GM21737 (cell line): Measurements from ENCODE around the gene NFAT5.
A peak's percentile ranks its signal among the peaks of the same experiment; 100 is the strongest.
"Not testable (repeated sequence)": the region's sequence is repeated elsewhere in the genome, so short reads cannot be mapped to it uniquely, and the experiment has no call there.

Source experiments
- ATAC-seq: cut with Tn5 transposase; IDR thresholded peaks from one replicate; pipeline ENCODE4 v1.9.1; 2021; ENCODE audit warnings: mild to moderate bottlenecking, moderate library complexity; ENCODE audit not compliant: unreplicated experiment

The NFAT5 gene

GRCh38 chr16:69565671-69566239 lies at the start of gene NFAT5:
NFAT5 (plus strand) TSS chr16:69565966; CDS start chr16:69566302, 336 bp downstream.
- ATAC-seq = peak; percentile 55

- not testable (repeated sequence) for ATAC-seq
These were observed 47.9 kb upstream of the NFAT5 start for GRCh38 chr16:69517914-69518313.

GRCh38 chr16:69520413-69520799 lies 45.4 kb upstream of the NFAT5 start:
- no peak for ATAC-seq

- peak; percentile 76 for ATAC-seq
These were observed 44.8 kb upstream of the NFAT5 start for GRCh38 chr16:69520800-69521602.

GRCh38 chr16:69522041-69522578 lies 43.7 kb upstream of the NFAT5 start:
- ATAC-seq = no peak

- no peak for ATAC-seq
These were observed 42.9 kb upstream of the NFAT5 start for GRCh38 chr16:69522732-69523404.

GRCh38 chr16:69523566-69524305 lies 42.0 kb upstream of the NFAT5 start:
- ATAC-seq = no peak

GRCh38 chr16:69526831-69527655 lies 38.7 kb upstream of the NFAT5 start:
- ATAC-seq = no peak

- ATAC-seq = no peak
These were observed 33.8 kb upstream of the NFAT5 start for GRCh38 chr16:69531988-69532387.

GRCh38 chr16:69532641-69533455 lies 32.9 kb upstream of the NFAT5 start:
- no peak for ATAC-seq

- ATAC-seq = no peak
These were observed 31.0 kb upstream of the NFAT5 start for GRCh38 chr16:69534720-69535119.

- no peak for ATAC-seq
These were observed 30.4 kb upstream of the NFAT5 start for GRCh38 chr16:69535123-69536050.

- no peak for ATAC-seq
These were observed 28.1 kb upstream of the NFAT5 start for GRCh38 chr16:69537706-69538080.

- no peak for ATAC-seq
These were observed 27.0 kb upstream of the NFAT5 start for GRCh38 chr16:69538808-69539207.

GRCh38 chr16:69542974-69543373 lies 22.8 kb upstream of the NFAT5 start:
- ATAC-seq = no peak

- no peak for ATAC-seq
These were observed 21.7 kb upstream of the NFAT5 start for GRCh38 chr16:69544088-69544487.

- ATAC-seq = not testable (repeated sequence)
These were observed 19.1 kb upstream of the NFAT5 start for GRCh38 chr16:69546663-69547062.

GRCh38 chr16:69553332-69553731 lies 12.4 kb upstream of the NFAT5 start:
- no peak for ATAC-seq
